Activated CD4-positive, CD25-positive, alpha-beta regulatory T cell treated with anti-CD3 and anti-CD28 coated beads, Interleukin-2, amount 50 U/mL, for 72 hours (primary cell): ENCODE data around the gene ZNF408.
"Not testable (repeated sequence)": the region's sequence is repeated elsewhere in the genome, so short reads cannot be mapped to it uniquely, and the experiment has no call there.

Experiments
- DNase-seq: peaks from one replicate; pipeline ENCODE4 v3.0.0; 2021

ZNF408 gene

GRCh38 chr11:46700241-46701077 is at the start of gene ZNF408, which contains the start of gene ARHGAP1:
TSS of gene ZNF408 (plus strand) at chr11:46701031. CDS start at chr11:46701048, 17 bp downstream.
TSS of gene ARHGAP1 (minus strand) at chr11:46700619. CDS start at chr11:46696107, 4,512 bp downstream.
- DNase-seq = peak; percentile 99

- DNase-seq = no peak
Observed at GRCh38 chr11:46655631-46656030, 45.2 kb upstream of the ZNF408 start.

GRCh38 chr11:46657186-46657585 is 43.6 kb upstream of the ZNF408 start:
- DNase-seq = no peak

- DNase-seq = no peak
Observed at GRCh38 chr11:46658259-46658658, 42.6 kb upstream of the ZNF408 start.

GRCh38 chr11:46659908-46660307 is 40.9 kb upstream of the ZNF408 start:
- DNase-seq = no peak

GRCh38 chr11:46661836-46662235 is 39.0 kb upstream of the ZNF408 start:
- no peak for DNase-seq

- no peak for DNase-seq
Observed at GRCh38 chr11:46662366-46662765, 38.5 kb upstream of the ZNF408 start.

- no peak for DNase-seq
Observed at GRCh38 chr11:46663277-46663940, 37.4 kb upstream of the ZNF408 start.

- no peak for DNase-seq
Observed at GRCh38 chr11:46664612-46665011, 36.2 kb upstream of the ZNF408 start.

GRCh38 chr11:46665356-46665755 is 35.5 kb upstream of the ZNF408 start:
- DNase-seq = no peak

GRCh38 chr11:46666516-46666915 is 34.3 kb upstream of the ZNF408 start:
- no peak for DNase-seq

GRCh38 chr11:46667043-46667481 is 33.8 kb upstream of the ZNF408 start:
- no peak for DNase-seq

- DNase-seq = no peak
Observed at GRCh38 chr11:46668480-46669085, 32.2 kb upstream of the ZNF408 start.

GRCh38 chr11:46669711-46670139 is 31.1 kb upstream of the ZNF408 start:
- DNase-seq = no peak

GRCh38 chr11:46670521-46670920 is 30.3 kb upstream of the ZNF408 start:
- not testable (repeated sequence) for DNase-seq

GRCh38 chr11:46671958-46672315 is 28.9 kb upstream of the ZNF408 start:
- no peak for DNase-seq

- no peak for DNase-seq
Observed at GRCh38 chr11:46672381-46672839, 28.4 kb upstream of the ZNF408 start.

GRCh38 chr11:46673713-46674462 is 26.9 kb upstream of the ZNF408 start:
- DNase-seq = no peak

GRCh38 chr11:46674463-46675287 is 26.2 kb upstream of the ZNF408 start:
- DNase-seq = no peak

- DNase-seq = no peak
Observed at GRCh38 chr11:46675288-46675851, 25.5 kb upstream of the ZNF408 start.

GRCh38 chr11:46675949-46676348 is 24.9 kb upstream of the ZNF408 start:
- DNase-seq = no peak
